ENCODE measurements around the gene TGIF2. TPM values are rescaled to one million over a fixed set of nuclear protein-coding genes. Genes with fewer than 3 reads are reported as not detected.
A peak's percentile ranks its signal among the peaks of the same experiment; 100 is the strongest.

Gene TGIF2
- total and polyA plus RNA-seq, 2 of the 8 experiments (the other 6 are each of a cell fraction or from before 2014, with no cell fraction given) = 49.7 to 76.7 TPM

GRCh38 chr20:36573103-36573797, at the start of gene TGIF2 (continued):
- TF ChIP-seq PHF8 (conservative IDR thresholded peaks at IDR 0.05; ENCODE audit: low read depth, low read length) (no peak; the same call in 1 of the 2 replicates), SIX5 (IDR thresholded peaks at IDR 0.05; ENCODE audit: low read depth, low read length) (no peak), CEBPB (IDR thresholded peaks at IDR 0.05; ENCODE audit: low read depth, low read length) (no peak), KDM4A (IDR thresholded peaks at IDR 0.05; ENCODE audit: low read depth, low read length, severe bottlenecking) (no peak), POLR2AphosphoS5 (IDR thresholded peaks at IDR 0.05; ENCODE audit: low read depth, low read length) (no peak; the same call in 1 of the 2 replicates), RNF2 (IDR thresholded peaks at IDR 0.05; ENCODE audit: borderline replicate concordance, low read depth, low read length, missing control alignments, poor library complexity, severe bottlenecking) (no peak), USF2 (IDR thresholded peaks at IDR 0.05; ENCODE audit: low read length) (no peak), ATF3 (IDR thresholded peaks at IDR 0.05; ENCODE audit: insufficient read depth, low read depth, low read length) (no peak), SIRT6 (IDR thresholded peaks at IDR 0.05; ENCODE audit: low read length) (no peak), SIN3A (conservative IDR thresholded peaks at IDR 0.05 in 1 of 2, IDR thresholded peaks at IDR 0.05 in 1 of 2; ENCODE audit: low read depth in 1 of 2, low read length in 2 of 2) (peak; percentile 89 to 94)
